GM19463 (cell line): ENCODE data around the gene AFDN.

Experiments used
- ATAC-seq: cut with Tn5 transposase; IDR thresholded peaks from one replicate; pipeline ENCODE4 v1.9.1; 2021; ENCODE audit warnings: mild to moderate bottlenecking, moderate library complexity; ENCODE audit not compliant: unreplicated experiment

The AFDN gene

DNA sequence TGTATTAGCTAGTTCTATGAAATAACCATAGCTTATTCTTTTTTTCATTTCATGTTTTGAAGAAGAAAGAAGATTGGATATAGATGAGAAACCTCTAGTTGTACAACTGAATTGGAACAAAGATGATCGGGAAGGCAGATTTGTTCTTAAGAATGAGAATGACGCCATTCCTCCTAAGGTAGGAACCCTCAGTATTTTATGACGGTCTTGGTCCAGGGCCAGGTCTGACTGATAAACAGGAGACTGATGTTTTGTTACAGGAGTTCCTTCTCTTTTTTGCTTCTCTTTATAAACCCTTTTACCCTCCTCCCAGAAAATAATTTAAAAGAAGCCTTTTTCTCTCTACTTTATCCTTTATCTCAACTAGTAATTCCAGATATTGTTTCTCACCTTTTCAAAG lies 43.6 kb downstream of the AFDN start:
- no peak for ATAC-seq

DNA sequence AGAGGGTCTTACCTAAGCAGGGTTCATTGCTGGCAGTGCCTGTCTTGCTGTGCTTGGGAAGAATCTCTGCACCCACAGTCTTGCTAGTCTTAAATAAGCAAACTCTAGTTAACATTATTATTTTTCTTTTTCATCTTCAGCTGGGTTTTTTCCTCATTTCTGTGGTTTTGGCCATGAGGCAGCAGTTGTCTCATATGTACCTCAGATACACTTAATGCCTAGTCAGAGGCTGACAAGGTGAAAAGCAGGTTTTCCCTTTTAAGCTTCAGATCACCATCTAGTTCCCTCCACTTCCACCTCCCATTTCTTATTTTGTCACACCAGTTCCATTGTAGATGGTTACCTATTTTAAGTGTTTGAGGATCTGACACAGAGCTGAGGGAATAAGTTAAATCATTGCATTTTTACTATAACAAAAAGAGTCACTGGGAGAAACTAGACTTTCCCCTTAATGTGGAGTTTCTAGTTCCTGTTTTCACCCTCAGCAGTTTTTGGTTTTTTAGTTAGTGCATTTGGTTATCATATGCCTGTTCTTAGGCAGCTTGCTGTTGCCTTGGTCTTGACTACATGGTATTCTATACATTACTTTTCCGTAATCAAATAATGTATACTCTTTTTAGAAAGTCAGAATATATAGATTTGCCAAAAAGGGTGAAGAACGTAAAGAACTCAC lies 46.0 kb downstream of the AFDN start:
- ATAC-seq: peak; percentile 76

DNA sequence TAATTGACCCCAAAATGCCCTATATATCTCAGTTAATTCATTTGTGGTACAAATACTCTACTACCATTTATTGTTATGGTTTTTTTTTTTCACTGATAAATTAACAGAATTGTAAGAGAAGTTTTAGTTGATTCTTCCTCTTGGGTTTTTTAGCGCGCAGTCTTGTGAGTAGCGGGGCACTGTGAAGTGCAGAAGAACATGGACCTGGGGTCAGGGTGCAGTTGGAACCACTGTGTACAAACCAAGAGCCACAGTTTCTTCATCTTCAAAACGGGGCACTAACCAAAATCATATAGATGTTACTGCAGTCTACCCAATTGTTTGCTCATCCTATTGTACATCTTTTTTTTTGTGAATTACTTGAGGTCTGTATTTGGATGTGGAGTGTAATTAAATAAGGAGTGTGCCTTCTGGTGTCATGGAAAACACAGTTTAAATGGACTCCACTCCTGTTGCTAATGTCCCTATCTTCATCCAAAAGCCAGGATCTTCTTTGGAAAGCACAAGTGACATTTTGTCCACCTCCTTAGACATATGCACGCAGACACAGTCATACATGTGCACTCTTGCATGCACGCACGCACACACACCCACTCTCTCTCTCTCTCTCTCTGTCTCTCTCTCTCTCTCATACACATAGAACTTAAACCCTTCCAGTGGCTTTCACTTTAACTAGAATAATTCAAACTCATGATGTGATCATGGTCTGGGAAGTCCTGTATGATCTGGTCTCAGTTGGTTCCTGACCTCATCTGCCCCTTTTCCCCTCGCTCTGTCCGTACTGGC lies 51.5 kb downstream of the AFDN start:
- ATAC-seq: no peak

DNA sequence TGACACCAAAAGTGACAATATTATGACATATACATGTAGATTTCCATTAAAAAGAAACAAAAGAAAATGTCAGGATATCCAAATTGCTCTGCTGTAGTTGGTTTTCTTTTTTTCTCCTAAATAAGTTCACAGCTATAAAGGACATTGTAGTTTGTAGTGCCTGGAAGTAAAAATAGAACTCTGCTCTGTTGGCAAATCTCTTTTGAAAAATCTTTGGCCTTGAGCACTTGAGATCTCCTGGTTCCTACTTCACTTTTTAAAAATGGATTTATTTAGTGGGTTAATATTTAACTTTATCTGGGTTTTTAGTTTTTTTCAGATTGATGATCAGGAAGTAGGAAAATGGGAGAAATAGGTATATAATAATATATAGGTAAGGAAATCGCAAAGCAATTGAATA lies 52.9 kb downstream of the AFDN start:
- ATAC-seq: no peak

DNA sequence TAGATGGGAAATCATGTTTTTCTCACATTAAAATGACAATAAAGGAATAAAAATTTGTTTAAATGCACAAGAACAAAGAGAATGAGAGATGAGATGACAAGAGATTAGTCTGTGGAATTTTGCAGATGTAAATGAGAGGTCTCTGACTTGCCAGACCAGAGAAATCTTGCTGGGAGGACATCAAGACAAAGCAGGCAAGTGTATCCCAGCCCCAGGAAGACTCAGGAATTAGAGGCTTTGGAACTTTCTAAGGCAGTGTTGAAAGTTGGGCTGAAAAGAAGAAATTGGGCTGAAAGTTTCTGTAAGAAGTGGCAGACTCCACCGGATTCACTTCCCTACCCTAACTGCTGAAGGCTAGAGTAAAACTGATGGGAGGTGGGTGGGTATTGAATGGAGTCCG lies 54.6 kb downstream of the AFDN start:
- ATAC-seq: no peak

DNA sequence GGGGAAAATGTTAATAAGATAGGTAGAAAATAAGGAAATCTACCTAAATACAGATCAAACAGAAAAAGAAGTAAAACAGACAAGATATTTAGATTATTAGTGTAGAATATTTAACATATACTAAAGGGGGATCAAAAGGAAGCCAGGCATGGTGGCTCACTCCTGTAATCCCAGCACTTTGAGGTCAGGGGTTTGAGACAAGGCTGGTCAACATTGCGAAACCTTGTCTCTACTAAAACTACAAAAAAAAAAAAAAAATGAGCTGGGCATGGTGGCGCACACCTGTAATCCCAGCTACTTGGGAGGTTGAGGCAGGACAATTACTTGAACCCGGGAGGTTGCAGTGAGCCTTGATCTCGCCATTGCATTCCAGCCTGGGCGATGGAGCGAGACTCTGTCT lies 55.5 kb downstream of the AFDN start:
- ATAC-seq: no peak

DNA sequence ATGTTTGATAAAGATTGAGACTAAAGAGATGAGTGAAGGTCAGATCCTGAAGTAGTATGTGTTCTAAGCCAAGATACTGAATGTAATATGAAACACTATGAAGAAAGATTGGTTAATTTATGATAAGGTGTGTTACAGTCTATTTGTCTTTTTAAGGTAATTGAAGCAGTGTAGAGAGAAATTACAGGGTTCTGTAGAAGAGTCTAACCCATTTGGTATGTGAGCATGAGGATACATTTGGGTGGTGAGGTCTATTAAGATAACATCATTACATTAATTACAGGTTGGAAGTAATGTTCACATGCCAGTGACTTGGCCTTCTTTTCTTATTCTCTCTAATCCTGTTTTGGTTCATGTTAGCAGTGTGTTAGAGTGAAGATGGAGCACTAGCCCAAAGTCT lies 61.4 kb downstream of the AFDN start:
- ATAC-seq: no peak

DNA sequence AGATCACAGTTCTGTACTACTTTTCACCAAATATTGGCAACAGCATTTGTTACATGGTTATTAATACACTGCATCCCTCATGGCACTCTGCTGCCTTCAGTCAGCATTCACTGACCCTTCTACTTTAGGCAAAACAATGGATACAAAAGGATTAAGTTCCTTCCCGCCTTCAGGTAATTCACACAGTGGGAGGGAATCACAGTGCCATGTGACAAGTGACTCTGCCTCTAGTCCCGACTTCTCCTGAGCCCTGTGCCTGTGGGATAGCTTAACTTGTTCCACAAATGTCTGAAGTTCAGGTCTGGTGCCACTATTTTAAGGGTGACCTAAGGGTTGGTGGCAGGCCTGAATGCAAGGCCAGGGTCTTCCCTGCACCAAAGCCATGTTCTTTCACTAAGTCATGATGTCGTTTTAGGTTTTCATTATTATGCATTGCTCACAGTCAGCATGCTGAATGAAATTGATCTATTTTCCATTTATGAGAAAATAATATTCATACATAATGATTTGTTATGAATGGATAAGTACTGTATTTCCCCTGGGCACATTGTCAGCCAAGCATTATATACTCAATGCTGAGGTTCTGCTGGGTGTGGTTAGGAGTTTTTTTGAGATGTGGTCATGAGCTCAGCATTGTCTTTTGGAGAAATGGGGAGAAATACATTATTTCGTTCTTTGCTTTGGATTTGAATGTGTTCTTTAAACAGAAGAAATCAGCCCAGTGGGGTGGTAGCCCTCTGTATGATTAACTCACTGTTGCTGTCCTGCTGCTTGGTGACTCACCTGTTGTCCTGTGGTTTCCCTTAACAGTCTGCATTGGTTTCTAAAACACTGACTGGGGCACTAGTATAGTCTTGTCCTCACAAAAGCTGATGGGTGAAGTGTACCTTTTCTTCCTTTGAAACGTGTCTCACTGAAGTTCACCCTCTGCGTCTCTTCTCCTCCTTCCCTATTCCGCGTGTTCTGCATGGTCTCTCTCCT lies 66.4 kb downstream of the AFDN start:
- ATAC-seq: peak; percentile 99

DNA sequence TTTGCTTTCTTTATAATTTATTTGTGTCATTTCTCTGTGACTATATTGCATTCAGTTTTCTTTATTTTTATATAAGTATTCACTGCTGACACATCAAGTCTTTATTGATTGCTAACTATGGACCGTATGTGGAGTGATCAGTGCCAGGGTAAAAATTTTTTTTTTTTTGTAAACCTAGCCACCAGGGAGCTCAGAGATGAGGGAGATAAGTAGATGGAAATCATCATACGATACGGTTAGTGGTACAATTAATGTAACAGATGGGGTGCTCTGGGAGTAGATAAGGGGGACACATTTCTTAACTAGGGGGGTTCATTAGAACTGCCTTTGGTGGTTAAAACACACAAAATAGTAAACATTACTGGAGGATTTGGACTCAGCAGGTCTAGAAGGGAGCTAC lies 68.3 kb downstream of the AFDN start:
- ATAC-seq: no peak

DNA sequence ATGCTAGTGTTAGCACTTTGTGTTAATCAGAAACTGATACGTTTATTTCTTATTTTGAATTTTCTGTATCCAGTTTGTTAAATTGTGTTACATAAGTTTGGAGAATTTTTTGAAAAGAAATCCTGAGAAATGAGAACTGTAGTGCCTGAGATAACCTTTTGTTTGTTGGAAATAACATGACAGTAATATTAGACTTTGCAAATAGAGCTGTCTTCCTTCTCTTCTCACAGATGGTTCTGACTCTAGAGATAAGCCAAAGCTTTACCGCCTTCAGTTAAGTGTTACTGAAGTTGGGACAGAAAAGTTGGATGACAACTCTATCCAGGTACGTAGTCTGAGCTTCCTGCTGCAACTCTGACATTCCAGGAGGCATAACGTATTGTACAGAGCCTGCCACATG lies 69.9 kb downstream of the AFDN start:
- no peak for ATAC-seq

DNA sequence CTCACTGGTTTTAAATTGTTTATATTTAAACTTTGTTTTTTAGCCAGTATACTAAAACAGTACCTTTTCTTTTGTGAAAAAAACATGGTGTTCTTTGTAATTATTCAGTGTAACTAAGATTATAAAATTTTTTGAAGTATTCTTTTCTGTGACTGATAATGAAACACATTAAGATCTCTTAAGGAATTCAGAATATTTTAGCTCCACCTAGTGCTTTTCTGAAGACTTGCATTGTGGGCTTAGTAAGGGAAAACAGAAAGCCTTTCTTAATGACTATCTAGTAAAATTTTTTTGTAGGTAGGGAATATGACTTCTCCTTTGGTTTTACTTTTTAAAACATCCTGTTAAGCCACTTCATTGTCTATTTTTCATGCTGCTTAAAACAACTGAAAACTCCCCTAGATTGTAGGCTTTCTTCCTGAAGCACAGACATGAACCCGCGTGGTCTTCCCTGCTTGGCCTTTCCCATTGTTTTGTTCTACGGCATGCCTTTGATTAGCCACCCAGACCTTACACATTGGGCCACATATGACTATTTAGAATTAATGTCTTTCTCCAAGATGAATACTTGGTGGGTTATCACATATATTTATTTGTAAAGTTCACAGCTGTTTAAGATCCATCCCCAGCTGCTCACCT lies 72.1 kb downstream of the AFDN start:
- no peak for ATAC-seq

DNA sequence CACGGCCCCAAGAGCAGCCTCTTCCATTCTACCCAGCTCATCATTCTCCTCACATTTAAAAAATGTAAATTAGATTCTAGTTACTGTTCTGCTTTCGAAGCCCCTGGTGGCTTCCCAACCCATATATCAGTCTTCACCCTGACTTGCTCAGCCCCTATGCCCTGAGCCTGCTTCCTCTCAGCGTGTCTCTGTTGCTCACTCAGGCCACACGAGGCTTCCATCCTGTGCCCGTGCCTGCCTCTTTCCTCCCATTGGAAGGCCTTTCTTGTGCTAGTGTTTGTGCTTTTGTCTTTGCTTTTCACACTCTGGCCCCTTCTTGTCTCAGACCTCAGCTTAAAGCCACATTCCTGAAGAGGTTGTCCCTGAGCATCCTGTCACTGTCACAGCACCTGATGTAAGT lies 78.1 kb downstream of the AFDN start:
- ATAC-seq: no peak

DNA sequence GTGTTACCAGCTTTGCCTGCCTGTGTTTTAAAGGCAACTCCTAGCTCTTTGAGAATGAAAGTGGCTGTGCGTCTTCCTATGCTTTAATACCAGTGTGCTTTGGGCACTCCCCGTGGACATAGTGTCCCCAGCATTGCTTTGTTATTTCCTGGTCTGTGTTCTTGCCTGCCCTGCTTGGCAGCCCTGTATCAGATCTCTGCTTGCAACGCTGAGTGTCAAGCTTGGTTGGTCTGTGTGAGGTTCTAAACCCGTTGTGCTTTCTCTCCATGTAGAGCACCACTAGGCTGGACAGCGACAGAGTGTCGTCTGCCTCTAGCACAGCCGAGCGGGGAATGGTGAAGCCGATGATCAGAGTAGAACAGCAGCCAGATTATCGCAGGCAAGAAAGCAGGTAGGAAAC lies 80.2 kb downstream of the AFDN start:
- no peak for ATAC-seq

DNA sequence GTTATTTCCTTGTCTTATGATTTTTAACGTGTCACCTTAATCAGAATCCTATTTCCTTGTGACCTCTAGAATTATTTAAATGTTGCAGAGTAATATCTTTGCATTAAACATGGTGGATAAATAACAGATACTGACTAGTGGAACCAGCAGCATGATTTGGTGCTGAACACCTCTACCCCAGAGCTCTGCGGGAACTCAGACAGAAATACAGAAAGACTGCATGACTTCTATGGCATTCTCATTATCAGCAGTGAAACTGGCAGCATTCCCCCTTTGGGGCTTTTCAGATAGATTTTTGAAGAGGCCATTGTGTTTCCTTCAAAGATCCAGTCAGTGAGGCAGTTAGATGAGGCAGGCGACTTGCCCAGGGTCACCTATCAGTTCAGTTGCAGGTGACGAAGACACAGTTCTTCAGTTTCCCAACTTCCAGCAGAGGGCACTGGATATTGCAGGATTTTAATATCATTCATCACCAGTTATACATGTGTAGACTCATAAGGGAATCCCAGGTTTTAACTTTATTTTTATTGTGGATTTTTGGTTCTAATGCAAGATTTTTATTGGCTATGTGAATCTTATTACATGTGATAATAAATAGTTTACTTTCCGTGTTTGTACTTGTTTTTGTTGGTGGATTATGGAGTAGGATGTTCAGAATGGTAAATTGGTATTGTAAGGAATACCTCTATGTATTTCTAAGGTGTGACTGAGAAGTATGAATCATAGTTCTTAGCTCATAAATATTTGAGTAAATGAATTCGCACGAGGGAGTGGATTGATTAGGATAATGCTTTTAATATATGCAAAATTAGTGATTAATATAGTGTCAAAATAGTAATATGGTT lies 81.3 kb downstream of the AFDN start:
- ATAC-seq: no peak

DNA sequence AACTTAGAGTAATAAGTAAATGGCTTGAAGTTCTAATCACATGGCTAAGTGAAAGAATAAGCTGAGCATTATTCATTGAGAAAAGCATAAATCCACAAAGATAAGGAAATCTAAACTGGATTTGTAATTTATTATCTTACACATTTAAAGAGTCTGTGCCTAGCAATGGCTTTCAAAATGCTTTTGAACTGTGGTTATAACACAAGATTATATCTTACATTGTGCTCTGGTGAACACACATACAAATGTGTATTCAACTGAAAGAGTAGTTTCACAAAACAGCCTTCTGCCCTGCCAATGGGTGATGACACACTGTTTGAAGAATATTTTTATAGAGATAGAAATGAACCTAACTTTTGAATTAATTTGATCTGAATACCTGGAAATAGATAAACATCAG lies 83.3 kb downstream of the AFDN start:
- ATAC-seq: no peak

DNA sequence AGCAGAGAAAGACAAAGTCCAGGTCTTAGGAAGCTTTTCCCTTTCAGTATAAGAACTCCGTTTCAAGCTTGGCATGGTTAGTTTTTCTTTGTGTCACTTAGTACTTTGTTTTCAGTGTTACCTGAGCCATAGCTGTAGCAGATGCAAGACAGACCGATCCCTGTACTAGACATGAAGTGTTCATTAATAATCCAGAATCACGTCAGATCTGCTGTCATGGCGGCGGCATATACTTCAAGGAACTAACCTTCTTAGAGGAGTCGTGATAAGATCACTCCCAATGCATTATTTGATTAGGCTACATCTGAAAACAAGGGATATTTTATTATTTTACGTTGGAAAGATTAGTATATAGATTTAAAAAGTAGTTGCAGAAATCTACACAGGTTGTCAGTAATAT lies 83.9 kb downstream of the AFDN start:
- ATAC-seq: no peak

DNA sequence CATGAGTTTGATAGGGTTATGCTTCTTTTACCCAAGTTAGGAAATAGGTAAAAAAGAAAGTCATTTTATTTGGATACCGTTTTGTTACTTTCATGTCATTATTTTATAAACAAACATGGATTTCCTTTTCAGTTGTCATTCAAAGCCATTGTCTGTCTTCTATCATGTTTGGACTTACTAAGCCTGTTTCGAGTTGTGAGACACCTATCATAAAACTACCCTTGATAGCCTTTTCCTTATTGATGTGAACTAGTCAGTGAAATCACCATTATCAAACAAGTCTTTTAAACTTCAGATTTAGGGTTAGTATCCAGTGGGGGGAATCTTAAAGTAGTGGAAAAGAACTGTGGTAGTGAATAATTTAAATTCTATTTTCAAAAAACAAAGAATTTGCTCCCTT lies 85.8 kb downstream of the AFDN start:
- ATAC-seq: no peak

DNA sequence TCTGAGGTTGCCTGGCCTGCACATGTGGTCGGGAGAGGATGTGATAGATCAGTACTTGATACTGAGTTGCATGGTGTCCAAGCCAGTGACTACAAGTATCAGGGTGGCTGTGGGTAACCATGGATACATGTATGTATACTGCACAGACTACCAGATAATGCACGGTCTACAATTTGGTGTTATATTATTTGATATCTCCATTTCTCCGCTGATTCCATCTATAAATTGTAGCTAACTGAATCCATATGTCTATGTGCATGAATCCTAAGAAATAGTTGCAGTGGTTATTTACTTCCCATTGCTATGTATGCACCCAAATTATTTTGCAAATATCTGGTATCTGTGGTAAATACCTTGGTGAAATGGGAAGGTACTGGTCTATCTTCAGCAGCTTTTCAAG lies 87.0 kb downstream of the AFDN start:
- ATAC-seq: no peak

DNA sequence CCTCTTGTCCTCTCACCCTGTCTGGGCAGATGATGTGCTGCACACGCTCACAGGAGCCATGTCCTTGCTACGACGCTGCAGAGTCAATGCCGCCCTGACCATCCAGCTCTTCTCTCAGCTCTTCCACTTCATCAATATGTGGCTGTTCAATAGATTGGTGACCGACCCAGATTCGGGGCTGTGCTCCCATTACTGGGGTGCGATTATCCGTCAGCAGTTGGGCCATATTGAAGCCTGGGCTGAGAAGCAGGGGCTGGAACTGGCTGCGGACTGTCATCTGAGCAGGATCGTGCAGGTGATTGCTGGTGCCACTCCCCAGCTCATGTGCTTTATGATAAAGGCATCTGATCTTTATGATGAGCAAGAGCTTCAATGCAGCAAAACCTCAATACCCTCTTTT lies 88.4 kb downstream of the AFDN start:
- no peak for ATAC-seq

DNA sequence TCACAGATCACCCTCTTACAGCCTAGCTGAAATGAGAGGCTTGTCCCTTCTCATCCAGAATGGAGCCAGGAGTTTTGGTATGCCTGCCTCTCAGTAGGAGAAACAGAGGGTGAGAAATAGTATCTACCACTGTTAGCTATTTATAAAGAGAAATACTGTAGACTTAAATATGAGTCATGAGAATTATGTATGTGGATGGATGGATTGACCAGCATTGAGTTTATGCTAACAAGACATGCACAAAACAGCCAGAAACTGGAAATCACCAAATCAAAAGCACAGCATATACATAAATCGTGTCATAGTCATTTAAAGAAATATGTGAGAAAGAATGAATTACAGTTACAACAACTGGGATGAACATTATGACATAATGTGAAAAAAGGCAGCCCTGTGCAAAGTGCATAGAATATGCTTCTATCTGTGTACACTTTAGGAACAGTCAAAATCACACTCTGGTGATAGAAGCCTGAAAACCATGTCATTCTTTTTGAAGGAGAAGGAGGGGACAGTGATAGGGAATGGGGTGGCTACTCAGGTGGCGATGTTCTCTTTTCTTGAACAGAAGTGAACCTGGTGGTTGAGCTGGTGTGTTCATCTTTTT lies 90.9 kb downstream of the AFDN start:
- no peak for ATAC-seq
